WTC11 (cell line): Measurements from ENCODE around the gene IGHMBP2. TPM values are rescaled to one million over a fixed set of nuclear protein-coding genes. Genes with fewer than 3 reads are reported as not detected.
A peak's percentile ranks its signal among the peaks of the same experiment; 100 is the strongest.
"Not testable (repeated sequence)": the region's sequence is repeated elsewhere in the genome, so short reads cannot be mapped to it uniquely, and the experiment has no call there.

Source experiments
- ATAC-seq: fragments of 200-7000 bp; cut with Tn5 transposase; 2 replicates; pipeline ENCODE4 v1.10.0; 2021; ENCODE audit warnings: mild to moderate bottlenecking, moderate library complexity
- CTCF ChIA-PET: fragments of 300-600 bp; sonication (Branson Sonifier 250); formaldehyde crosslinking; loops from one replicate; lab custom pipeline; 2021; ENCODE audit warnings: antibody characterized with exemption; lab: Charles Lee
- POLR2A ChIA-PET: fragments of 350-600 bp; sonication (Branson Sonifier 250); formaldehyde crosslinking; loops from one replicate; lab custom pipeline; 2021; ENCODE audit warnings: antibody characterized with exemption; lab: Charles Lee
- DNase-seq: peaks from one replicate; pipeline ENCODE4 v3.0.0; 2021; ENCODE audit warnings: low spot score
- H3K27ac Mint-ChIP-seq: 2 replicates; pipeline ENCODE4 v1.8.0; 2021; ENCODE audit warnings: mixed read lengths
- H3K27me3 Mint-ChIP-seq: 2 replicates; pipeline ENCODE4 v1.8.0; 2021; ENCODE audit warnings: low read depth, mild to moderate bottlenecking, moderate library complexity, mixed read lengths
- H3K36me3 Mint-ChIP-seq: 2 replicates; pipeline ENCODE4 v1.8.0; 2021; ENCODE audit warnings: mixed read lengths
- H3K4me1 Mint-ChIP-seq: 2 replicates; pipeline ENCODE4 v1.8.0; 2022; ENCODE audit warnings: mixed read lengths
- H3K4me3 Mint-ChIP-seq: 2 replicates; pipeline ENCODE4 v1.8.0; 2021; ENCODE audit warnings: mild to moderate bottlenecking, moderate library complexity, mixed read lengths
- H3K9me3 Mint-ChIP-seq: 2 replicates; pipeline ENCODE4 v1.8.0; 2021; ENCODE audit warnings: mixed read lengths
- CREM ChIP-seq: sonication (generic); formaldehyde crosslinking; IDR thresholded peaks from 2 replicates; pipeline ENCODE4 v1.8.1; 2022; ENCODE audit warnings: mild to moderate bottlenecking, missing genetic modification reagents, moderate library complexity
- FOXJ3 ChIP-seq: sonication (generic); formaldehyde crosslinking; IDR thresholded peaks from 2 replicates; pipeline ENCODE4 v1.9.0; 2021; ENCODE audit warnings: missing genetic modification reagents, mild to moderate bottlenecking, borderline replicate concordance
- FOXK1 ChIP-seq: sonication (generic); formaldehyde crosslinking; IDR thresholded peaks from 2 replicates; pipeline ENCODE4 v1.8.0; 2022; ENCODE audit warnings: mild to moderate bottlenecking, moderate library complexity, missing genetic modification reagents
- FOXP1 ChIP-seq: sonication (generic); formaldehyde crosslinking; IDR thresholded peaks from 2 replicates; pipeline ENCODE4 v1.8.0; 2022; ENCODE audit warnings: missing genetic modification reagents, mild to moderate bottlenecking, moderate library complexity, borderline replicate concordance
- IRF2 ChIP-seq: sonication (generic); formaldehyde crosslinking; IDR thresholded peaks from 2 replicates; pipeline ENCODE4 v1.8.0; 2022; ENCODE audit warnings: low read depth, missing genetic modification reagents, borderline replicate concordance
- NFATC4 ChIP-seq: fragments of 250-450 bp; sonication (Bioruptor Pico); IDR thresholded peaks from 2 replicates; pipeline ENCODE4 v1.9.0; 2021; ENCODE audit warnings: mild to moderate bottlenecking
- NFYB ChIP-seq: sonication (generic); formaldehyde crosslinking; conservative IDR thresholded peaks from 2 replicates; pipeline ENCODE4 v1.8.0; 2022; ENCODE audit warnings: low read depth, missing genetic modification reagents
- NR1H2 ChIP-seq: sonication (generic); formaldehyde crosslinking; IDR thresholded peaks from 2 replicates; pipeline ENCODE4 v1.9.0; 2021; ENCODE audit warnings: mild to moderate bottlenecking, moderate library complexity, missing genetic modification reagents
- RORB ChIP-seq: fragments of 250-450 bp; sonication (Bioruptor Pico); IDR thresholded peaks from 2 replicates; pipeline ENCODE4 v1.9.0; 2021; ENCODE audit warnings: mild to moderate bottlenecking
- SMAD4 ChIP-seq: sonication (generic); formaldehyde crosslinking; IDR thresholded peaks from 2 replicates; pipeline ENCODE4 v1.8.0; 2022; ENCODE audit warnings: mild to moderate bottlenecking, missing genetic modification reagents
- TCF7 ChIP-seq: sonication (generic); formaldehyde crosslinking; IDR thresholded peaks from 2 replicates; pipeline ENCODE4 v1.8.0; 2022; ENCODE audit warnings: mild to moderate bottlenecking, low read depth, missing genetic modification reagents, moderate library complexity
- TEAD1 ChIP-seq: sonication (generic); formaldehyde crosslinking; IDR thresholded peaks from 2 replicates; pipeline ENCODE4 v1.8.0; 2022; ENCODE audit warnings: mild to moderate bottlenecking, missing genetic modification reagents
- ZBTB21 ChIP-seq: sonication (generic); formaldehyde crosslinking; IDR thresholded peaks from 2 replicates; pipeline ENCODE4 v1.8.1; 2023; ENCODE audit warnings: mild to moderate bottlenecking, missing genetic modification reagents, borderline replicate concordance
- ZNF416 ChIP-seq: fragments of 250-450 bp; sonication (Bioruptor Pico); IDR thresholded peaks from 2 replicates; pipeline ENCODE4 v1.9.0; 2021; ENCODE audit warnings: mild to moderate bottlenecking, inconsistent platforms
- ZNF671 ChIP-seq: fragments of 250-450 bp; sonication (Bioruptor Pico); IDR thresholded peaks from 2 replicates; pipeline ENCODE4 v1.8.0; 2021; ENCODE audit warnings: mild to moderate bottlenecking
- total RNA-seq: library from RNA; stranded (reverse); gene quantifications from 3 replicates; pipeline ENCODE4 v1.2.3, GENCODE V29; 2021
- TF ChIP-seq, protein P1 (sequence below): fragments of 250-450 bp; sonication (Bioruptor Pico); IDR thresholded peaks from 2 replicates; pipeline ENCODE4 v1.9.0; 2021; ENCODE audit warnings: moderate library complexity, mild to moderate bottlenecking, inconsistent platforms, borderline replicate concordance
- TF ChIP-seq, protein P2 (sequence below): sonication (generic); formaldehyde crosslinking; IDR thresholded peaks from 2 replicates; pipeline ENCODE4 v1.8.1; 2022; ENCODE audit warnings: mild to moderate bottlenecking, missing genetic modification reagents, moderate library complexity, borderline replicate concordance
- TF ChIP-seq, protein P3 (sequence below): fragments of 250-450 bp; sonication (Bioruptor Pico); IDR thresholded peaks from 2 replicates; pipeline ENCODE4 v2.1.2; 2022; ENCODE audit warnings: mild to moderate bottlenecking, moderate library complexity
- TF ChIP-seq, protein P4 (sequence below): sonication (generic); formaldehyde crosslinking; IDR thresholded peaks from 2 replicates; pipeline ENCODE4 v1.8.1; 2022; ENCODE audit warnings: low read depth, mild to moderate bottlenecking, moderate library complexity, missing genetic modification reagents, borderline replicate concordance
- TF ChIP-seq, protein P5 (sequence below): sonication (generic); formaldehyde crosslinking; IDR thresholded peaks from 2 replicates; pipeline ENCODE4 v1.8.1; 2023; ENCODE audit warnings: mild to moderate bottlenecking, missing genetic modification reagents, moderate library complexity
- TF ChIP-seq, protein P6 (sequence below): sonication (generic); formaldehyde crosslinking; IDR thresholded peaks from 2 replicates; pipeline ENCODE4 v1.8.0; 2022; ENCODE audit warnings: mild to moderate bottlenecking, missing genetic modification reagents

IGHMBP2 gene
- total RNA-seq, 1 experiment from 2014 or later = 22.5 TPM

DNA sequence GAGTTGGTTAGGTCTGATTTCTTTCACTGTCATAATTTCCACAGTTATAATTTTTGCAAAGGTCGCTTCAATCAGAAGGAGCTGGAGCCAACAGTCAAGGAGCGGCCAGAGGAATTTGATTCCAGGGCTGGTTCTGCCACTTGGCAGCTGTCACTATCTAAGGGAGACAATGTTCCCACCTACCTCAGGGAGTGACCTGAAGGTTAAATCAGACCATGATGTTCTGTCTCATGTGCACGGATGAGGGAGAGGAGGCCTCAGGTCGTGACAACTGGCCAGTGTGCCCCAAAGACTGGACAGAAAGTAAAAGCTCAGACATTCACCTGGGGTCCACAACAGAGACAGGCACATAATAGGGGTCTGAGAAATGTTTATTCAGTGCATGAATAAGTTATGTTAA, 69.5 kb downstream of the IGHMBP2 start:
- DNase-seq (peak; percentile 0), ATAC-seq (no peak)
- Mint-ChIP-seq H3K27ac (no peak overlapping the region), H3K4me1 (peaks cover 6% of the 10 kb centered on the region; the same call in 1 of the 2 replicates), H3K4me3 (no peak overlapping the region), H3K9me3 (peaks cover 12% of the 10 kb centered on the region), H3K27me3 (no peaks in the 10 kb centered on the region), H3K36me3 (peaks cover 6% of the 10 kb centered on the region)
- ChIA-PET CTCF (interaction anchor here (1.5 to 2.4 kb wide), 2 partner anchors 23 to 71 kb away, joined by 4 to 6 read pairs; no protein-coding TSS in a partner anchor), POLR2A (no interaction called here)
- no peak for TF ChIP-seq TCF7 (CRISPR knock-in tag)
- TF ChIP-seq FOXJ3 (CRISPR knock-in tag) = no peak
- no peak for TF ChIP-seq FOXK1 (CRISPR knock-in tag)
- TF ChIP-seq TEAD1 (CRISPR knock-in tag) = no peak
- TF ChIP-seq, protein P1, sequence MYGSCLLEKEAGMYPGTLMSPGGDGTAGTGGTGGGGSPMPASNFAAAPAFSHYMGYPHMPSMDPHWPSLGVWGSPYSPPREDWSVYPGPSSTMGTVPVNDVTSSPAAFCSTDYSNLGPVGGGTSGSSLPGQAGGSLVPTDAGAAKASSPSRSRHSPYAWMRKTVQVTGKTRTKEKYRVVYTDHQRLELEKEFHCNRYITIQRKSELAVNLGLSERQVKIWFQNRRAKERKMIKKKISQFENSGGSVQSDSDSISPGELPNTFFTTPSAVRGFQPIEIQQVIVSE = no peak
- TF ChIP-seq, protein P2, sequence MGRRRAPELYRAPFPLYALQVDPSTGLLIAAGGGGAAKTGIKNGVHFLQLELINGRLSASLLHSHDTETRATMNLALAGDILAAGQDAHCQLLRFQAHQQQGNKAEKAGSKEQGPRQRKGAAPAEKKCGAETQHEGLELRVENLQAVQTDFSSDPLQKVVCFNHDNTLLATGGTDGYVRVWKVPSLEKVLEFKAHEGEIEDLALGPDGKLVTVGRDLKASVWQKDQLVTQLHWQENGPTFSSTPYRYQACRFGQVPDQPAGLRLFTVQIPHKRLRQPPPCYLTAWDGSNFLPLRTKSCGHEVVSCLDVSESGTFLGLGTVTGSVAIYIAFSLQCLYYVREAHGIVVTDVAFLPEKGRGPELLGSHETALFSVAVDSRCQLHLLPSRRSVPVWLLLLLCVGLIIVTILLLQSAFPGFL (CRISPR knock-in tag) = no peak
- no peak for TF ChIP-seq NFATC4 (CRISPR knock-in tag)
- no peak for TF ChIP-seq IRF2 (CRISPR knock-in tag)
- TF ChIP-seq NR1H2 (CRISPR knock-in tag) = no peak
- TF ChIP-seq, protein P3, sequence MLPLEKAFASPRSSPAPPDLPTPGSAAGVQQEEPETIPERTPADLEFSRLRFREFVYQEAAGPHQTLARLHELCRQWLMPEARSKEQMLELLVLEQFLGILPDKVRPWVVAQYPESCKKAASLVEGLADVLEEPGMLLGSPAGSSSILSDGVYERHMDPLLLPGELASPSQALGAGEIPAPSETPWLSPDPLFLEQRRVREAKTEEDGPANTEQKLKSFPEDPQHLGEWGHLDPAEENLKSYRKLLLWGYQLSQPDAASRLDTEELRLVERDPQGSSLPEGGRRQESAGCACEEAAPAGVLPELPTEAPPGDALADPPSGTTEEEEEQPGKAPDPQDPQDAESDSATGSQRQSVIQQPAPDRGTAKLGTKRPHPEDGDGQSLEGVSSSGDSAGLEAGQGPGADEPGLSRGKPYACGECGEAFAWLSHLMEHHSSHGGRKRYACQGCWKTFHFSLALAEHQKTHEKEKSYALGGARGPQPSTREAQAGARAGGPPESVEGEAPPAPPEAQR (CRISPR knock-in tag) = no peak
- no peak for TF ChIP-seq FOXP1 (CRISPR knock-in tag)
- TF ChIP-seq SMAD4 = no peak
- no peak for TF ChIP-seq ZNF671 (CRISPR knock-in tag)
- no peak for TF ChIP-seq CREM (CRISPR knock-in tag)
- TF ChIP-seq, protein P4, sequence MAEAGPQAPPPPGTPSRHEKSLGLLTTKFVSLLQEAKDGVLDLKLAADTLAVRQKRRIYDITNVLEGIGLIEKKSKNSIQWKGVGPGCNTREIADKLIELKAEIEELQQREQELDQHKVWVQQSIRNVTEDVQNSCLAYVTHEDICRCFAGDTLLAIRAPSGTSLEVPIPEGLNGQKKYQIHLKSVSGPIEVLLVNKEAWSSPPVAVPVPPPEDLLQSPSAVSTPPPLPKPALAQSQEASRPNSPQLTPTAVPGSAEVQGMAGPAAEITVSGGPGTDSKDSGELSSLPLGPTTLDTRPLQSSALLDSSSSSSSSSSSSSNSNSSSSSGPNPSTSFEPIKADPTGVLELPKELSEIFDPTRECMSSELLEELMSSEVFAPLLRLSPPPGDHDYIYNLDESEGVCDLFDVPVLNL = no peak

DNA sequence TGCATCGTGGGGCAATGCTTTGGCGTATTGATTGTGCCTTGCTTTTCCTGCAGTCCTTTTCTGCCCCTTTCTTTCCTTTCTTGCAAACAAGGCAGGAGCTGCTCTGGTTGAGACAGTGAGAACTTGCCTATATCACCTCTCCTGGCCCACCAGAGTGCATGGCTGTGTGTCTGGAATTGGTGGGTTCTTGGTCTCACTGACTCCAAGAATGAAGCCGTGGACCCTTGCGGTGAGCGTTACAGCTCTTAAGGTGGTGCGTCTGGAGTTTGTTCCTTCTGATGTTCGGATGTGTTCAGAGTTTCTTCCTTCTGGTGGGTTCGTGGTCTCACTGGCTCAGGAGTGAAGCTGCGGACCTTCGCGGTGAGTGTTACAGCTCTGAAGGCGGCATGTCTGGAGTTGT, 70.0 kb downstream of the IGHMBP2 start:
- DNase-seq = peak; percentile 5
- H3K4me3 Mint-ChIP-seq, H3K4me1 Mint-ChIP-seq, H3K27ac Mint-ChIP-seq, POLR2A ChIA-PET, H3K27me3 Mint-ChIP-seq, ATAC-seq, H3K36me3 Mint-ChIP-seq: not testable (repeated sequence)
- peaks cover 12% of the 10 kb centered on the region for H3K9me3 Mint-ChIP-seq
- CTCF ChIA-PET = interaction anchor here (1.5 to 2.4 kb wide), 2 partner anchors 23 to 71 kb away, joined by 4 to 6 read pairs; no protein-coding TSS in a partner anchor

DNA sequence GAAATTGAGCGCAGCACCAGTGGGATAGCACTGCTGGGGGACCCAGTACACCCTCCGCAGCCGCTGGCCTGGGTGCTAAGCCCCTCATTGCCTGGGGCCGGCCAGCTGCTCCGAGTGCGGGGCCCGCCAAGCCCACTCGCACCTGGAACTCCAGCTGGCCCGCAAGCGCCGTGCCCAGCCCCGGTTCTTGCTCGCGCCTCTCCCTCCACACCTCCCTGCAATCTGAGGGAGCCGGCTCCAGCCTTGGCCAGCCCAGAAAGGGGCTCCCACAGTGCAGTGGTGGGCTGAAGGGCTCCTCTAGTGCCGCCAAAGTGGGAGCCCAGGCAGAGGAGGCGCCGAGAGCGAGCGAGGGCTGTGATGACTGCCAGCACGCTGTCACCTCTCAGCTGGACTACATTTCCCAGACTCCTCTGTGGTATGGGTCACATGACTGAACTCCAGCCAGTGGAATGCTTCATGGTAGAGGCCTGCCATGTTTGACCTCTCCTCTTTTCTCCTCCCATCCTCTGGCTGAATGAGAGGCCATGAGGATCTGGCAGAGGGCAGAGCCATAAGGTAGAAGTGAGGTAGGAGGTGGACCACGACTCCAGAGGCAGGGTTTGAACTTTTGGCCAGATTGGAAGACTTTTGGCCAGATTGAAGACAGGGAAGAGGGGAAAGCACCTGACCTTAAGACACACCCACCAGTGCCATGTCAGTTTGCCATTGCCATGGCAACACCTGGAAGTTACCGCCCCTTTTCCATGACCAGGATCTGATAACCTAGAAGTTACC, 70.9 kb downstream of the IGHMBP2 start:
- Mint-ChIP-seq H3K4me1 (peaks cover 8% of the 10 kb centered on the region), H3K27me3 (no peaks in the 10 kb centered on the region), H3K9me3 (peaks cover 12% of the 10 kb centered on the region), H3K36me3 (peaks cover 6% of the 10 kb centered on the region), H3K27ac (peak overlapping the region; percentile 91; the same call in 1 of the 2 replicates), H3K4me3 (no peak overlapping the region)
- DNase-seq = peak; percentile 19
- POLR2A ChIA-PET = no interaction called here
- TF ChIP-seq RORB (CRISPR knock-in tag) = no peak
- TF ChIP-seq ZBTB21 (CRISPR knock-in tag) = no peak
- TF ChIP-seq, protein P5, sequence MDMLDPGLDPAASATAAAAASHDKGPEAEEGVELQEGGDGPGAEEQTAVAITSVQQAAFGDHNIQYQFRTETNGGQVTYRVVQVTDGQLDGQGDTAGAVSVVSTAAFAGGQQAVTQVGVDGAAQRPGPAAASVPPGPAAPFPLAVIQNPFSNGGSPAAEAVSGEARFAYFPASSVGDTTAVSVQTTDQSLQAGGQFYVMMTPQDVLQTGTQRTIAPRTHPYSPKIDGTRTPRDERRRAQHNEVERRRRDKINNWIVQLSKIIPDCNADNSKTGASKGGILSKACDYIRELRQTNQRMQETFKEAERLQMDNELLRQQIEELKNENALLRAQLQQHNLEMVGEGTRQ = peak; percentile 94
- TF ChIP-seq ZNF416 (CRISPR knock-in tag) = no peak
- peak; percentile 4; the same call in 1 of the 2 replicates for TF ChIP-seq NFYB
- TF ChIP-seq, protein P6, sequence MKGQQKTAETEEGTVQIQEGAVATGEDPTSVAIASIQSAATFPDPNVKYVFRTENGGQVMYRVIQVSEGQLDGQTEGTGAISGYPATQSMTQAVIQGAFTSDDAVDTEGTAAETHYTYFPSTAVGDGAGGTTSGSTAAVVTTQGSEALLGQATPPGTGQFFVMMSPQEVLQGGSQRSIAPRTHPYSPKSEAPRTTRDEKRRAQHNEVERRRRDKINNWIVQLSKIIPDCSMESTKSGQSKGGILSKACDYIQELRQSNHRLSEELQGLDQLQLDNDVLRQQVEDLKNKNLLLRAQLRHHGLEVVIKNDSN (CRISPR knock-in tag) = peak; percentile 95
- CTCF ChIA-PET = interaction anchor here (0.6 to 2.4 kb wide), 3 partner anchors 24 to 643 kb away, joined by 3 to 6 read pairs (median 4); no protein-coding TSS in a partner anchor
- ATAC-seq = peak; percentile 91
